ENCODE measurements around the gene ADNP2.

Gene ADNP2

DNA sequence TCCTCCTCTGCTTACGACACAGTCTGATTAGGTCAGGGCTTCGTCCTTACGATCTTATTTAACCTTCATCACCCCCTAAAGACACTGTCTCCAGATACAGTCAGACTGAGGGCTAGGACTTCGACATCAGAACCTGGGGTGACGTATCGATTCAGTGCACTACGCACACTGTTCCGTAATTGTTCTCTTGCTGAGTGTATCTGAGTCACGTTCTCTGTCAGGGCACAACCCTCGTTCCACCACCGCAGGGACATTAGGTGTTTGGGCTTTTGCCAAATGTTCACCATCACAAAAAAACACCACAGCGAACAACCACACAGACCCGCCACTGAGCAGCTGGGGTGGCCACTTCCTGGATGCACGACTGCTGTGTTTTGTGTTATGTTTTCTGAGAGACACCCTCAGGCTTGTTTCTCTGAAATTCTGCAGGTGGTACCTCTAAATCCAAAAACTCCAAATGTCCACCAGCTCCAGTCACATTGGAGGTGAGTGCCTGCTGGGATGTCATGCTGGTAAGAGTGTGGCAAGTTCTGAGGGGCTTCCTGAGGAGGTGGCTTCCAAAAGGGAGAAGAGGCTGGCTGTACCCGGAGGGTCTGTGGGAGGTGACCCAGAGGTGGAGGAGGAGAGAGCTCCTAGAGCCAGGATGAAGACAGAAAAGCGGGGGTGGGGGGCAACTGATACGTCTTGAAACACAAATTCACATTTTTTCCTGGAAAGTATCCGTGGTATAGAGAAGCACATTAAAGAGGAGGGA lies 66.6 kb downstream of the ADNP2 start:
- ChIA-PET CTCF (interaction anchor here (0.8 to 2.0 kb wide), 3 partner anchors 18 to 81 kb away, joined by 4 to 6 read pairs (median 4); no protein-coding TSS in a partner anchor), POLR2A (no interaction called here)
- Histone ChIP-seq H3K4me1 (ENCODE audit: control insufficient read depth, insufficient read depth, low read length) (no peaks in the 10 kb centered on the region), H3K27ac (ENCODE audit: extremely low read depth, low read depth, low read length) (no peak overlapping the region), H3K9me3 (ENCODE audit: control insufficient read depth, insufficient read depth, low read depth, low read length) (no peaks in the 10 kb centered on the region), H3K4me3 (ENCODE audit: low read depth, low read length) (no peak overlapping the region), H3K36me3 (ENCODE audit: control insufficient read depth in 2 of 2, insufficient read depth in 1 of 2, low read length in 2 of 2) (no peaks in the 10 kb centered on the region)
- TF ChIP-seq ZFP3 (tag by site-specific recombination; IDR thresholded peaks at IDR 0.05; ENCODE audit: low read depth) (no peak), ZBTB21 (tag by site-specific recombination; IDR thresholded peaks at IDR 0.05) (no peak), ZIC2 (tag by site-specific recombination; IDR thresholded peaks at IDR 0.05) (peak; percentile 39; the same call in 1 of the 2 replicates), ZNF48 (tag by site-specific recombination; IDR thresholded peaks at IDR 0.05) (no peak), YY1 (tag by site-specific recombination; IDR thresholded peaks at IDR 0.05) (no peak), KLF7 (tag by site-specific recombination; IDR thresholded peaks at IDR 0.05; ENCODE audit: borderline replicate concordance) (no peak), ZNF341 (tag by site-specific recombination; IDR thresholded peaks at IDR 0.05; ENCODE audit: low read depth) (no peak)
- TF ChIP-seq, protein P1, sequence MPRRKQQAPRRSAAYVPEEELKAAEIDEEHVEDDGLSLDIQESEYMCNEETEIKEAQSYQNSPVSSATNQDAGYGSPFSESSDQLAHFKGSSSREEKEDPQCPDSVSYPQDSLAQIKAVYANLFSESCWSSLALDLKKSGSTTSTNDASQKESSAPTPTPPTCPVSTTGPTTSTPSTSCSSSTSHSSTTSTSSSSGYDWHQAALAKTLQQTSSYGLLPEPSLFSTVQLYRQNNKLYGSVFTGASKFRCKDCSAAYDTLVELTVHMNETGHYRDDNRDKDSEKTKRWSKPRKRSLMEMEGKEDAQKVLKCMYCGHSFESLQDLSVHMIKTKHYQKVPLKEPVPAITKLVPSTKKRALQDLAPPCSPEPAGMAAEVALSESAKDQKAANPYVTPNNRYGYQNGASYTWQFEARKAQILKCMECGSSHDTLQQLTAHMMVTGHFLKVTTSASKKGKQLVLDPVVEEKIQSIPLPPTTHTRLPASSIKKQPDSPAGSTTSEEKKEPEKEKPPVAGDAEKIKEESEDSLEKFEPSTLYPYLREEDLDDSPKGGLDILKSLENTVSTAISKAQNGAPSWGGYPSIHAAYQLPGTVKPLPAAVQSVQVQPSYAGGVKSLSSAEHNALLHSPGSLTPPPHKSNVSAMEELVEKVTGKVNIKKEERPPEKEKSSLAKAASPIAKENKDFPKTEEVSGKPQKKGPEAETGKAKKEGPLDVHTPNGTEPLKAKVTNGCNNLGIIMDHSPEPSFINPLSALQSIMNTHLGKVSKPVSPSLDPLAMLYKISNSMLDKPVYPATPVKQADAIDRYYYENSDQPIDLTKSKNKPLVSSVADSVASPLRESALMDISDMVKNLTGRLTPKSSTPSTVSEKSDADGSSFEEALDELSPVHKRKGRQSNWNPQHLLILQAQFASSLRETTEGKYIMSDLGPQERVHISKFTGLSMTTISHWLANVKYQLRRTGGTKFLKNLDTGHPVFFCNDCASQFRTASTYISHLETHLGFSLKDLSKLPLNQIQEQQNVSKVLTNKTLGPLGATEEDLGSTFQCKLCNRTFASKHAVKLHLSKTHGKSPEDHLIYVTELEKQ (tag by site-specific recombination; IDR thresholded peaks at IDR 0.05; ENCODE audit: borderline replicate concordance): no peak
- TF ChIP-seq, protein P2, sequence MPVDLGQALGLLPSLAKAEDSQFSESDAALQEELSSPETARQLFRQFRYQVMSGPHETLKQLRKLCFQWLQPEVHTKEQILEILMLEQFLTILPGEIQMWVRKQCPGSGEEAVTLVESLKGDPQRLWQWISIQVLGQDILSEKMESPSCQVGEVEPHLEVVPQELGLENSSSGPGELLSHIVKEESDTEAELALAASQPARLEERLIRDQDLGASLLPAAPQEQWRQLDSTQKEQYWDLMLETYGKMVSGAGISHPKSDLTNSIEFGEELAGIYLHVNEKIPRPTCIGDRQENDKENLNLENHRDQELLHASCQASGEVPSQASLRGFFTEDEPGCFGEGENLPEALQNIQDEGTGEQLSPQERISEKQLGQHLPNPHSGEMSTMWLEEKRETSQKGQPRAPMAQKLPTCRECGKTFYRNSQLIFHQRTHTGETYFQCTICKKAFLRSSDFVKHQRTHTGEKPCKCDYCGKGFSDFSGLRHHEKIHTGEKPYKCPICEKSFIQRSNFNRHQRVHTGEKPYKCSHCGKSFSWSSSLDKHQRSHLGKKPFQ (tag by site-specific recombination; IDR thresholded peaks at IDR 0.05): no peak

DNA sequence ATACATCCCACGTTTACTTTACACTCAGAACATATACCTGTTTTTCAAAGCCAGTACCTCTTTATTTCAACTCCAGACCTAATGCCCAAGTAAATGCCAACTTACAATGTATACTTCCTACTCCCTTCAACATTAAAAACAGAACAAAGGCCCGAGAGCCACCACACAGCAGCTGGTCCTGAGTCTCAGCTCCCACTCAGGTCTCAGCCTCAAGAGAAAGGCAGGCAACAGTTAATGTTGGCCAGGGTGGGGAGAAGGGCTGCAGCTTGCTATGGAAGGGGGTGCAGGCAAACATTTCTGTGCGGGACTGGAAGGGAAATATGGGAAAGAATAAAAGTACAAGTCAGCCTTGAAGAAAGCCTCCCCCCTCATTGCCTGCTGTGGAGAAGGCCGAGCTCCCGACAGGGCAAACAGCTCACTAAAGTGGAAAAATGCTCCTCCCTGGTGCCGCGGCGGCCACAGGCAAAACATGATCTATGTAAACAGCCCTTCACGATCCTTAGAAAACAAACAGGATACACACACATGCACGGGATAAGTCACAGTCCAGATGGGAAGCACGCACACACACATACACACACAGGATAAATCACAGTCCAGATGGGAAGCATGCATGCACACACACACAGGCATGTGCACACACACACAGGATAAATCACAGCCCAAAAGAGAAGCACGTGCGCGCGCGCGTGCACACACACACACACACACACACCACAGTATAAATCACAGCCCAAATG lies 67.4 kb downstream of the ADNP2 start:
- Histone ChIP-seq H3K27ac (ENCODE audit: extremely low read depth, low read depth, low read length) (no peak overlapping the region), H3K36me3 (ENCODE audit: control insufficient read depth in 2 of 2, insufficient read depth in 1 of 2, low read length in 2 of 2) (no peaks in the 10 kb centered on the region), H3K4me3 (ENCODE audit: low read depth, low read length) (no peak overlapping the region), H3K9me3 (ENCODE audit: control insufficient read depth, insufficient read depth, low read depth, low read length) (no peaks in the 10 kb centered on the region), H3K4me1 (ENCODE audit: control insufficient read depth, insufficient read depth, low read length) (no peaks in the 10 kb centered on the region)
- ChIA-PET POLR2A (no interaction called here), CTCF (interaction anchor here (0.8 to 2.0 kb wide), 3 partner anchors 19 to 80 kb away, joined by 4 to 6 read pairs (median 4); no protein-coding TSS in a partner anchor)
- TF ChIP-seq MYNN (tag by site-specific recombination; IDR thresholded peaks at IDR 0.05; ENCODE audit: borderline replicate concordance): no peak
- TF ChIP-seq, protein P3, sequence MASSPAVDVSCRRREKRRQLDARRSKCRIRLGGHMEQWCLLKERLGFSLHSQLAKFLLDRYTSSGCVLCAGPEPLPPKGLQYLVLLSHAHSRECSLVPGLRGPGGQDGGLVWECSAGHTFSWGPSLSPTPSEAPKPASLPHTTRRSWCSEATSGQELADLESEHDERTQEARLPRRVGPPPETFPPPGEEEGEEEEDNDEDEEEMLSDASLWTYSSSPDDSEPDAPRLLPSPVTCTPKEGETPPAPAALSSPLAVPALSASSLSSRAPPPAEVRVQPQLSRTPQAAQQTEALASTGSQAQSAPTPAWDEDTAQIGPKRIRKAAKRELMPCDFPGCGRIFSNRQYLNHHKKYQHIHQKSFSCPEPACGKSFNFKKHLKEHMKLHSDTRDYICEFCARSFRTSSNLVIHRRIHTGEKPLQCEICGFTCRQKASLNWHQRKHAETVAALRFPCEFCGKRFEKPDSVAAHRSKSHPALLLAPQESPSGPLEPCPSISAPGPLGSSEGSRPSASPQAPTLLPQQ (tag by site-specific recombination; IDR thresholded peaks at IDR 0.05): no peak
- no peak for TF ChIP-seq ZNF658 (tag by site-specific recombination; IDR thresholded peaks at IDR 0.05)

DNA sequence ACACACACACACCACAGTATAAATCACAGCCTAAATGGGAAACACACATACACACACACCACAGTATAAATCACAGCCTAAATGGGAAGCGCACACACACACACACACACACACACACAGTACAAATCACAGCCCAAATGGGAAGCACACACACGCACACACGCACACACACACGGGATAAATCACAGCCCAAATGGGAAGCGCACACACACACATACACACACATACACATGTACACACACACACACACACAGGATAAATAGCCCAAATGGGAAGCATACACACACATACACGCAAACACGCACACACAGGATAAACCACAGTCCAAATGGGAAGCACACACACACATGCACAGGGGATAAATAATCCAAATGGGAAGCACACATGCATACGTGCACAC lies 68.1 kb downstream of the ADNP2 start:
- H3K27ac ChIP-seq (ENCODE audit: extremely low read depth, low read depth, low read length): no peak overlapping the region
- no peaks in the 10 kb centered on the region for H3K4me1 ChIP-seq (ENCODE audit: control insufficient read depth, insufficient read depth, low read length)
- no peaks in the 10 kb centered on the region for H3K9me3 ChIP-seq (ENCODE audit: control insufficient read depth, insufficient read depth, low read depth, low read length)
- no peak overlapping the region for H3K4me3 ChIP-seq (ENCODE audit: low read depth, low read length)
- TF ChIP-seq, protein P4, sequence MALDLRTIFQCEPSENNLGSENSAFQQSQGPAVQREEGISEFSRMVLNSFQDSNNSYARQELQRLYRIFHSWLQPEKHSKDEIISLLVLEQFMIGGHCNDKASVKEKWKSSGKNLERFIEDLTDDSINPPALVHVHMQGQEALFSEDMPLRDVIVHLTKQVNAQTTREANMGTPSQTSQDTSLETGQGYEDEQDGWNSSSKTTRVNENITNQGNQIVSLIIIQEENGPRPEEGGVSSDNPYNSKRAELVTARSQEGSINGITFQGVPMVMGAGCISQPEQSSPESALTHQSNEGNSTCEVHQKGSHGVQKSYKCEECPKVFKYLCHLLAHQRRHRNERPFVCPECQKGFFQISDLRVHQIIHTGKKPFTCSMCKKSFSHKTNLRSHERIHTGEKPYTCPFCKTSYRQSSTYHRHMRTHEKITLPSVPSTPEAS (tag by site-specific recombination; IDR thresholded peaks at IDR 0.05): peak; percentile 95
- TF ChIP-seq ZFP41 (tag by site-specific recombination; IDR thresholded peaks at IDR 0.05; ENCODE audit: borderline replicate concordance): no peak
- H3K36me3 ChIP-seq (ENCODE audit: control insufficient read depth in 2 of 2, insufficient read depth in 1 of 2, low read length in 2 of 2): no peaks in the 10 kb centered on the region
- ChIA-PET POLR2A (no interaction called here), CTCF (no interaction called here)

Data from HEK293 (cell line).